Measurements from ENCODE around the gene PKP1.
"Not testable (repeated sequence)": the region's sequence is repeated elsewhere in the genome, so short reads cannot be mapped to it uniquely, and the experiment has no call there.

Gene PKP1

GRCh38 chr1:201282931-201283829 is at the start of gene PKP1:
Gene PKP1, plus strand, starts transcription at chr1:201283506. Its CDS starts 197 bp downstream, at chr1:201283703.
- POLR2A ChIA-PET, result no interaction called here
- Histone ChIP-seq H3K27ac (ENCODE audit: extremely low read depth, low read depth, low read length) (no peak within 1 kb of the TSS), H3K4me1 (ENCODE audit: control insufficient read depth, insufficient read depth, low read length) (no peaks in the 10 kb centered on the region), H3K36me3 (ENCODE audit: control insufficient read depth in 2 of 2, insufficient read depth in 1 of 2, low read length in 2 of 2) (no peaks in the 10 kb centered on the region), H3K4me3 (ENCODE audit: low read depth, low read length) (no peak within 1 kb of the TSS), H3K9me3 (ENCODE audit: control insufficient read depth, insufficient read depth, low read depth, low read length) (no peaks in the 10 kb centered on the region)
- CTCF ChIA-PET, result interaction anchor here (0.6 to 1.3 kb wide), 5 partner anchors 10 to 126 kb away, joined by 3 to 5 read pairs (median 5); no protein-coding TSS in a partner anchor
- TF ChIP-seq ZNF677 (tag by site-specific recombination; IDR thresholded peaks at IDR 0.05) (no peak), ZNF391 (tag by site-specific recombination; IDR thresholded peaks at IDR 0.05; ENCODE audit: borderline replicate concordance, low read depth) (no peak), HIC1 (tag by site-specific recombination; IDR thresholded peaks at IDR 0.05) (no peak), ZBTB21 (tag by site-specific recombination; IDR thresholded peaks at IDR 0.05) (no peak), ZNF274 (IDR thresholded peaks at IDR 0.05; ENCODE audit: low read length) (no peak), ZNF274 (tag by site-specific recombination; IDR thresholded peaks at IDR 0.05; ENCODE audit: borderline replicate concordance) (no peak), ZNF707 (tag by site-specific recombination; IDR thresholded peaks at IDR 0.05) (no peak), ZNF621 (tag by site-specific recombination; IDR thresholded peaks at IDR 0.05) (no peak), ZNF544 (tag by site-specific recombination; IDR thresholded peaks at IDR 0.05) (no peak), ZNF473 (tag by site-specific recombination; IDR thresholded peaks at IDR 0.05) (no peak), ZNF114 (tag by site-specific recombination; IDR thresholded peaks at IDR 0.05) (no peak), ZIC2 (tag by site-specific recombination; IDR thresholded peaks at IDR 0.05) (no peak), GFI1B (tag by site-specific recombination; IDR thresholded peaks at IDR 0.05) (no peak), ZNF133 (tag by site-specific recombination; IDR thresholded peaks at IDR 0.05) (no peak), ZNF362 (tag by site-specific recombination; IDR thresholded peaks at IDR 0.05) (no peak)

GRCh38 chr1:201239646-201240045 is 43.7 kb upstream of the PKP1 start:
- H3K27ac ChIP-seq (ENCODE audit: extremely low read depth, low read depth, low read length); H3K4me1 ChIP-seq (ENCODE audit: control insufficient read depth, insufficient read depth, low read length); H3K4me3 ChIP-seq (ENCODE audit: low read depth, low read length); H3K36me3 ChIP-seq (ENCODE audit: control insufficient read depth in 2 of 2, insufficient read depth in 1 of 2, low read length in 2 of 2); H3K9me3 ChIP-seq (ENCODE audit: control insufficient read depth, insufficient read depth, low read depth, low read length); CTCF ChIA-PET; POLR2A ChIA-PET: not testable (repeated sequence)

GRCh38 chr1:201240171-201240570 is 43.1 kb upstream of the PKP1 start:
- H3K4me1 ChIP-seq (ENCODE audit: control insufficient read depth, insufficient read depth, low read length), result no peaks in the 10 kb centered on the region
- ChIA-PET CTCF (no interaction called here), POLR2A (no interaction called here)
- H3K4me3 ChIP-seq (ENCODE audit: low read depth, low read length), result no peak overlapping the region
- no peak overlapping the region for H3K27ac ChIP-seq (ENCODE audit: extremely low read depth, low read depth, low read length)
- H3K36me3 ChIP-seq (ENCODE audit: control insufficient read depth in 2 of 2, insufficient read depth in 1 of 2, low read length in 2 of 2), result no peaks in the 10 kb centered on the region
- H3K9me3 ChIP-seq (ENCODE audit: control insufficient read depth, insufficient read depth, low read depth, low read length), result no peaks in the 10 kb centered on the region
- TF ChIP-seq BCL6B (tag by site-specific recombination; IDR thresholded peaks at IDR 0.05) (no peak), ZBTB44 (tag by site-specific recombination; IDR thresholded peaks at IDR 0.05) (no peak), ELK4 (IDR thresholded peaks at IDR 0.05; ENCODE audit: borderline replicate concordance, low read depth, low read length) (no peak), ZNF623 (tag by site-specific recombination; IDR thresholded peaks at IDR 0.05) (no peak), ZFP41 (tag by site-specific recombination; IDR thresholded peaks at IDR 0.05; ENCODE audit: borderline replicate concordance) (no peak), ZNF76 (tag by site-specific recombination; IDR thresholded peaks at IDR 0.05; ENCODE audit: borderline replicate concordance, low read depth) (no peak), SETDB1 (IDR thresholded peaks at IDR 0.05; ENCODE audit: insufficient read length, low read length) (no peak), PRDM1 (tag by site-specific recombination; IDR thresholded peaks at IDR 0.05) (no peak), ZFP37 (tag by site-specific recombination; IDR thresholded peaks at IDR 0.05) (no peak), ZNF248 (tag by site-specific recombination; IDR thresholded peaks at IDR 0.05) (no peak)

Measured in HEK293 (cell line).